HEK293 (cell line): Measurements from ENCODE around the gene SLC35E1.

ENCODE experiments used
- CTCF ChIA-PET: fragments of 350-600 bp; formaldehyde crosslinking; extraction: SDS; loops from one replicate; lab custom pipeline; 2021; ENCODE audit warnings: antibody characterized with exemption; lab: Yijun Ruan, JAX
- POLR2A ChIA-PET: fragments of 300-600 bp; formaldehyde crosslinking; extraction: SDS; loops from one replicate; lab custom pipeline; 2020; ENCODE audit warnings: antibody characterized with exemption, inconsistent platforms; lab: Yijun Ruan, JAX
- H3K27ac ChIP-seq: fragments of 200-500 bp; sonication (Bioruptor generic); 2 replicates; pipeline ENCODE4 v1.5.1; 2014; ENCODE audit warnings: low read depth, low read length, control low read depth, inconsistent platforms; ENCODE audit errors: extremely low read depth
- H3K36me3 ChIP-seq, 2 experiments: fragments of 200-500 bp in 1 of 2; sonication (Bioruptor generic) in 1 of 2; 1 replicate in 1 of 2; 2 replicates in 1 of 2; pipeline ENCODE4 v1.5.1; 2014 to 2017; ENCODE audit warnings: inconsistent platforms in 2 of 2, low read length in 2 of 2; ENCODE audit not compliant: control insufficient read depth in 2 of 2, insufficient read depth in 1 of 2
- H3K4me1 ChIP-seq: fragments of 200-500 bp; sonication (Bioruptor generic); 2 replicates; pipeline ENCODE4 v1.5.1; 2014; ENCODE audit warnings: mild to moderate bottlenecking, low read length, inconsistent platforms; ENCODE audit not compliant: control insufficient read depth, insufficient read depth
- H3K4me3 ChIP-seq: 2 replicates; pipeline ENCODE4 v1.5.1; 2011; ENCODE audit warnings: low read depth, mild to moderate bottlenecking, control low read depth, low read length, moderate library complexity
- H3K9me3 ChIP-seq: fragments of 200-500 bp; sonication (Bioruptor generic); 2 replicates; pipeline ENCODE4 v1.5.1; 2014; ENCODE audit warnings: low read depth, low read length, inconsistent platforms; ENCODE audit not compliant: control insufficient read depth, insufficient read depth
- GLI2 ChIP-seq: fragments of 450-650 bp; formaldehyde crosslinking; IDR thresholded peaks from 2 replicates; pipeline ENCODE4; 2017; ENCODE audit warnings: missing biosample characterization, missing genetic modification characterization, low read depth, borderline replicate concordance
- GLIS1 ChIP-seq: fragments of 450-650 bp; formaldehyde crosslinking; IDR thresholded peaks from 2 replicates; pipeline ENCODE4 v1.5.1; 2016; ENCODE audit warnings: missing biosample characterization, missing genetic modification characterization
- HIC1 ChIP-seq: fragments of 450-650 bp; formaldehyde crosslinking; IDR thresholded peaks from 2 replicates; pipeline ENCODE4 v1.5.1; 2016; ENCODE audit warnings: missing biosample characterization, missing genetic modification characterization
- IKZF3 ChIP-seq: fragments of 450-650 bp; IDR thresholded peaks from 2 replicates; pipeline ENCODE4 v1.5.0; 2018; ENCODE audit warnings: missing biosample characterization, mild to moderate bottlenecking, missing genetic modification characterization, moderate library complexity
- KLF10 ChIP-seq: fragments of 450-650 bp; IDR thresholded peaks from 2 replicates; pipeline ENCODE4 v1.5.1; 2018; ENCODE audit warnings: missing biosample characterization, mild to moderate bottlenecking, missing genetic modification characterization
- OSR2 ChIP-seq: fragments of 450-650 bp; formaldehyde crosslinking; IDR thresholded peaks from 2 replicates; pipeline ENCODE4 v1.5.1; 2016; ENCODE audit warnings: missing biosample characterization, missing genetic modification characterization
- PATZ1 ChIP-seq: fragments of 450-650 bp; formaldehyde crosslinking; IDR thresholded peaks from 2 replicates; pipeline ENCODE4 v1.5.1; 2016; ENCODE audit warnings: missing biosample characterization, missing genetic modification characterization
- SCRT1 ChIP-seq: fragments of 450-650 bp; formaldehyde crosslinking; IDR thresholded peaks from 2 replicates; pipeline ENCODE4 v1.5.1; 2016; ENCODE audit warnings: missing biosample characterization, missing genetic modification characterization, borderline replicate concordance
- SCRT2 ChIP-seq: fragments of 450-650 bp; formaldehyde crosslinking; IDR thresholded peaks from 2 replicates; pipeline ENCODE4 v1.5.1; 2016; ENCODE audit warnings: missing biosample characterization, missing genetic modification characterization
- ZBTB20 ChIP-seq: fragments of 450-650 bp; formaldehyde crosslinking; IDR thresholded peaks from 2 replicates; pipeline ENCODE4 v1.5.1; 2016; ENCODE audit warnings: missing biosample characterization, missing genetic modification characterization
- ZBTB21 ChIP-seq: fragments of 450-650 bp; formaldehyde crosslinking; IDR thresholded peaks from 2 replicates; pipeline ENCODE4 v1.5.1; 2017; ENCODE audit warnings: missing biosample characterization, missing genetic modification characterization
- ZBTB48 ChIP-seq: fragments of 450-650 bp; formaldehyde crosslinking; IDR thresholded peaks from 2 replicates; pipeline ENCODE4 v1.5.1; 2016; ENCODE audit warnings: missing biosample characterization, missing genetic modification characterization
- ZEB2 ChIP-seq: fragments of 450-650 bp; formaldehyde crosslinking; IDR thresholded peaks from 2 replicates; pipeline ENCODE4 v1.5.1; 2016; ENCODE audit warnings: missing biosample characterization, missing genetic modification characterization
- ZFHX2 ChIP-seq: fragments of 450-650 bp; formaldehyde crosslinking; conservative IDR thresholded peaks from 2 replicates; pipeline ENCODE4 v1.5.1; 2016; ENCODE audit warnings: missing biosample characterization, missing genetic modification characterization
- ZFP37 ChIP-seq: fragments of 450-650 bp; formaldehyde crosslinking; IDR thresholded peaks from 2 replicates; pipeline ENCODE4 v1.5.1; 2016; ENCODE audit warnings: missing biosample characterization, missing genetic modification characterization
- ZIC2 ChIP-seq: fragments of 450-650 bp; formaldehyde crosslinking; IDR thresholded peaks from 2 replicates; pipeline ENCODE4 v1.5.1; 2016; ENCODE audit warnings: missing biosample characterization, missing genetic modification characterization
- ZNF292 ChIP-seq: fragments of 450-650 bp; formaldehyde crosslinking; IDR thresholded peaks from 2 replicates; pipeline ENCODE4 v1.5.1; 2016; ENCODE audit warnings: low read depth, missing biosample characterization, missing genetic modification characterization, borderline replicate concordance
- ZNF302 ChIP-seq: fragments of 450-650 bp; formaldehyde crosslinking; IDR thresholded peaks from 2 replicates; pipeline ENCODE4 v1.5.1; 2016; ENCODE audit warnings: missing biosample characterization, missing genetic modification characterization, low read depth
- ZNF354C ChIP-seq: fragments of 450-650 bp; formaldehyde crosslinking; IDR thresholded peaks from 2 replicates; pipeline ENCODE4 v1.5.1; 2016; ENCODE audit warnings: missing biosample characterization, missing genetic modification characterization, low read depth, borderline replicate concordance
- ZNF513 ChIP-seq: fragments of 450-650 bp; IDR thresholded peaks from 2 replicates; pipeline ENCODE4 v1.5.1; 2018; ENCODE audit warnings: missing biosample characterization, missing genetic modification characterization
- ZNF529 ChIP-seq: fragments of 450-650 bp; formaldehyde crosslinking; IDR thresholded peaks from 2 replicates; pipeline ENCODE4 v1.5.1; 2017; ENCODE audit warnings: missing genetic modification characterization, missing biosample characterization; ENCODE audit not compliant: insufficient replicate concordance
- ZNF558 ChIP-seq: fragments of 450-650 bp; formaldehyde crosslinking; IDR thresholded peaks from 2 replicates; pipeline ENCODE4 v1.5.1; 2016; ENCODE audit warnings: missing biosample characterization, missing genetic modification characterization
- ZNF600 ChIP-seq: fragments of 450-650 bp; formaldehyde crosslinking; IDR thresholded peaks from 2 replicates; pipeline ENCODE4 v1.5.1; 2016; ENCODE audit warnings: missing biosample characterization, missing genetic modification characterization
- ZNF623 ChIP-seq: fragments of 450-650 bp; formaldehyde crosslinking; IDR thresholded peaks from 2 replicates; pipeline ENCODE4 v1.5.1; 2016; ENCODE audit warnings: missing biosample characterization, missing genetic modification characterization
- ZNF626 ChIP-seq: fragments of 450-650 bp; sonication (Bioruptor Pico); formaldehyde crosslinking; IDR thresholded peaks from 2 replicates; pipeline ENCODE4 v1.5.1; 2018; ENCODE audit warnings: missing biosample characterization, missing genetic modification characterization, inconsistent platforms
- ZNF660 ChIP-seq: fragments of 450-650 bp; IDR thresholded peaks from 2 replicates; pipeline ENCODE4 v1.5.1; 2018; ENCODE audit warnings: missing biosample characterization, mild to moderate bottlenecking, missing genetic modification characterization
- ZNF670 ChIP-seq: fragments of 450-650 bp; formaldehyde crosslinking; IDR thresholded peaks from 2 replicates; pipeline ENCODE4 v1.5.1; 2016; ENCODE audit warnings: missing biosample characterization, missing genetic modification characterization, low read depth

Gene SLC35E1

GRCh38 chr19:16590876-16591802, 18.9 kb upstream of the SLC35E1 start (continued):
- peak; percentile 90 for TF ChIP-seq ZNF623 (tag by site-specific recombination)
- no peak for TF ChIP-seq KLF10 (tag by site-specific recombination)
- TF ChIP-seq ZNF513 (tag by site-specific recombination), result no peak
- peak; percentile 68; the same call in 1 of the 2 replicates for TF ChIP-seq GLI2 (tag by site-specific recombination)
- no peak for TF ChIP-seq ZBTB48 (tag by site-specific recombination)
- TF ChIP-seq SCRT2 (tag by site-specific recombination), result no peak
- no peak for TF ChIP-seq ZNF660 (tag by site-specific recombination)
- TF ChIP-seq ZBTB21 (tag by site-specific recombination), result peak; percentile 76
- TF ChIP-seq ZBTB20 (tag by site-specific recombination), result no peak
- peak; percentile 89 for TF ChIP-seq ZNF558 (tag by site-specific recombination)
- peak; percentile 92; the same call in 1 of the 2 replicates for TF ChIP-seq ZNF354C (tag by site-specific recombination)
- TF ChIP-seq, all 188 proteins: peak for 45

GRCh38 chr19:16589917-16590316, 17.7 kb upstream of the SLC35E1 start:
- TF ChIP-seq ZEB2 (tag by site-specific recombination), result no peak
- TF ChIP-seq ZNF626 (tag by site-specific recombination), result no peak
- peak; percentile 49 for TF ChIP-seq ZFHX2 (tag by site-specific recombination)
- TF ChIP-seq ZFP37 (tag by site-specific recombination), result peak; percentile 93
- peak; percentile 82 for TF ChIP-seq HIC1 (tag by site-specific recombination)
- TF ChIP-seq SCRT2 (tag by site-specific recombination), result peak; percentile 91
- TF ChIP-seq PATZ1 (tag by site-specific recombination), result peak; percentile 42; the same call in 1 of the 2 replicates
- TF ChIP-seq IKZF3 (tag by site-specific recombination), result peak; percentile 33; the same call in 1 of the 2 replicates
- TF ChIP-seq OSR2, result peak; percentile 67; the same call in 1 of the 2 replicates
- TF ChIP-seq GLIS1 (tag by site-specific recombination), result peak; percentile 36; the same call in 1 of the 2 replicates
- TF ChIP-seq ZNF529 (tag by site-specific recombination), result no peak
- TF ChIP-seq ZNF600 (tag by site-specific recombination), result peak; percentile 35; the same call in 1 of the 2 replicates
- TF ChIP-seq ZNF670 (tag by site-specific recombination), result no peak
- TF ChIP-seq ZIC2, result peak; percentile 85
- no peak for TF ChIP-seq ZNF292 (tag by site-specific recombination)
- TF ChIP-seq SCRT1 (tag by site-specific recombination), result 0 out of 2 replicates have a peak, but pooled peaks have one; percentile 33
- no peak for TF ChIP-seq ZNF302 (tag by site-specific recombination)
- Histone ChIP-seq H3K9me3 (no peaks in the 10 kb centered on the region), H3K4me3 (no peak overlapping the region), H3K27ac (no peak overlapping the region), H3K36me3 (no peaks in the 10 kb centered on the region), H3K4me1 (peaks cover 29% of the 10 kb centered on the region)
- ChIA-PET CTCF (interaction anchor here (0.6 kb wide), 1 partner anchor 498 kb away, joined by 3 read pairs; no protein-coding TSS in a partner anchor), POLR2A (interaction anchor here (0.8 to 1.1 kb wide), 3 partner anchors 9 to 37 kb away, joined by 3 to 5 read pairs (median 4); no protein-coding TSS in a partner anchor)
